SK-N-MC (cell line): ENCODE data around the gene KCNMA1.

ENCODE experiments used
- DNase-seq: peaks from one replicate; pipeline ENCODE4 v3.0.0-alpha.2; 2011; ENCODE audit warnings: low read depth, low spot score
- H3K27ac ChIP-seq: fragments of 200-600 bp; sonication (generic); 2 replicates; pipeline ENCODE4 v1.5.1; 2016; ENCODE audit warnings: mixed run types
- H3K36me3 ChIP-seq: fragments of 200-600 bp; sonication (generic); 2 replicates; pipeline ENCODE4 v1.6.1; 2017; ENCODE audit warnings: antibody characterized with exemption, low read length, mixed read lengths; ENCODE audit not compliant: insufficient read depth
- H3K4me3 ChIP-seq: fragments of 200-600 bp; sonication (generic); 2 replicates; pipeline ENCODE4 v1.5.1; 2016
- H3K9ac ChIP-seq: fragments of 200-600 bp; sonication (generic); 2 replicates; pipeline ENCODE4 v1.8.0; 2017; ENCODE audit warnings: mixed run types, mixed read lengths; ENCODE audit not compliant: insufficient read length
- H3K9me3 ChIP-seq: fragments of 200-600 bp; sonication (generic); 2 replicates; pipeline ENCODE4 v1.6.1; 2017; ENCODE audit warnings: low read depth, mild to moderate bottlenecking, antibody characterized with exemption, low read length, moderate library complexity, mixed read lengths
- EZH2 ChIP-seq: fragments of 200-600 bp; sonication (generic); IDR thresholded peaks from one replicate; pipeline ENCODE4 v1.6.1; 2017; ENCODE audit warnings: antibody characterized with exemption
- FOXP2 ChIP-seq: optimal IDR thresholded peaks from 2 replicates; pipeline ENCODE3; 2011; ENCODE audit warnings: mild to moderate bottlenecking, moderate library complexity; ENCODE audit not compliant: insufficient read depth; ENCODE audit errors: extremely low read length, control extremely low read depth
- POLR2AphosphoS5 ChIP-seq: IDR thresholded peaks from 2 replicates; pipeline ENCODE4 v1.6.1; 2012; ENCODE audit warnings: mild to moderate bottlenecking, low read depth, low read length, borderline replicate concordance

KCNMA1 gene

DNA sequence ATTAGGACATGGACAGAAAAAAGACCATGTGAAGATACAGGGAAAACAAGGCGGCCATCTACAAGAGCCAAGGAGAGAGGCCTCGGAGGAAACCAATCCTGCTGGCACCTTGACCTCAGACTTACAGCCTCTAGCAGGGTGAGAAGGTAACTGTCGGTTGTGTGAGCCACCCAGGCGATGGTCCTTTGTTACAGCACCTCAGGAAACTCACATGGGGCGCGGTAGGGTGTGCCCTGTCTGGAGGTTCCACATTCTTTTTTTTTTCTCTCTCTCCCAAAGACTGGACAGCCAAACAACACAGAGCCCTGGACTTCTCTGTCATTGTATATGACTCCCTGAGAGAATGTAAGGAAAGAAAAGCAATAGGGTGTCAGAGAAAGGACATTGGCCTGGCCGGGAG, 163.2 kb downstream of the KCNMA1 start:
- no peak overlapping the region for H3K9ac ChIP-seq
- H3K9me3 ChIP-seq = no peaks in the 10 kb centered on the region
- H3K4me3 ChIP-seq = no peak overlapping the region
- H3K36me3 ChIP-seq = no peaks in the 10 kb centered on the region
- no peak overlapping the region for H3K27ac ChIP-seq
- TF ChIP-seq EZH2 = no peak
- no peak for TF ChIP-seq POLR2AphosphoS5
- TF ChIP-seq FOXP2 = no peak
- DNase-seq = no peak

DNA sequence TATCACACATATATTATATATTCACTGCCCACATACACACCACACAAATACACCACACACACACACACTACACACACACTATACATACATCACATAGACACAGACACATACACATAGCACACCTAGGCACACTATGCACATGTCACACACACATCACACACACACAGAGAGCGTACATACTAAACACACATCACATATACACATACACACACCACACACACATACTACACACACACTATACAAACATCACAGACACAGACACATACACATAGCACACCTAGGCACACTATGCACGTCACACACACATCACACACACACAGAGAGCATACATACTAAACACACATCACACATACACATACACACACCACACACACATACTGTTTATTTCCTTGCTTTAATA, 165.5 kb downstream of the KCNMA1 start:
- Histone ChIP-seq H3K36me3 (no peaks in the 10 kb centered on the region), H3K27ac (no peak overlapping the region), H3K9ac (no peak overlapping the region), H3K4me3 (no peak overlapping the region), H3K9me3 (no peaks in the 10 kb centered on the region)
- no peak for TF ChIP-seq EZH2
- TF ChIP-seq FOXP2 = no peak
- no peak for TF ChIP-seq POLR2AphosphoS5
- DNase-seq = no peak

DNA sequence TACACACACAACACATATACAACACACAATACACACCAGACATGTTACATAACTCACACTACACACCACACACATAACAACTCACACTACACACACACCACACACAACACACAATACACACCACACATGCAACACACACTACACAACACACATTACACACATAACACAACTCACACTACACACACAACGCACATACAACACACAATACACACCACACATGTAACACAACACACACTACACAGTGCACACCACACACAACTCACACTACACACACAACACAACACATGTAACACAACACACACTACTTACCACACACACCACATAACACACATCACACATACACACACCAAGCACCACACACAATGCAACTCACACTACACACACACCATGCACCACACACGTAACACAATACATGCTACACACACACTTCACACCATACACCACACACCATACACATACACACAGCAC, 166.5 kb downstream of the KCNMA1 start:
- Histone ChIP-seq H3K36me3 (no peaks in the 10 kb centered on the region), H3K9ac (no peak overlapping the region), H3K4me3 (no peak overlapping the region), H3K27ac (no peak overlapping the region), H3K9me3 (no peaks in the 10 kb centered on the region)
- no peak for DNase-seq
- TF ChIP-seq FOXP2 (no peak), POLR2AphosphoS5 (no peak), EZH2 (no peak)

DNA sequence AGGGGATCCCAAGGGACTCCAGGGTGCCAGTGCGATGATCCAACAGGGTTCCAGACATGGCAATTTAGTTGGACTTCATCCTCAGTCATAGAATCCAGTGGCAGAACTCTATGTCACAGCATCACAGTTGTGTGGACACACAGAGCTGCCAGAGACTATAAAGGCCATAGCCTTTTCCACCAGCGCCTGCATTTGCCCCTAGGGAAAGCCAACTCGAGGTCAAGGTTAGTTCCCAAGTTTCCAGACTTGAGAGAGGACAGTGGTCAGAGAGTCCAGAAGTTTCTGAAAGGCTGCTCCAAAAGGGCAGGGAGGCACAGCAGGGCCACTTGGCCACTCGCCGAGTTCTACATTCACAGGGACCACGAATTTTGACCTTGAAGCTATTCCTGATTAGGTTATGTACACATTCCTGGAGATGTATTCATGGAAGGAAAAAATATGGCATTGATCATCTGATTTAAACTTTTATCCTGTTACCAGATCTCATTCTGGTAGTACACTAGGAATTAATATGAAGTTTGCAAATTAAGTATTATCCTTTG, 170.1 kb downstream of the KCNMA1 start:
- H3K9me3 ChIP-seq = no peaks in the 10 kb centered on the region
- no peak overlapping the region for H3K4me3 ChIP-seq
- H3K27ac ChIP-seq = no peak overlapping the region
- no peak for DNase-seq
- TF ChIP-seq EZH2 (no peak), POLR2AphosphoS5 (no peak)
- no peak overlapping the region for H3K9ac ChIP-seq
- H3K36me3 ChIP-seq = no peaks in the 10 kb centered on the region

DNA sequence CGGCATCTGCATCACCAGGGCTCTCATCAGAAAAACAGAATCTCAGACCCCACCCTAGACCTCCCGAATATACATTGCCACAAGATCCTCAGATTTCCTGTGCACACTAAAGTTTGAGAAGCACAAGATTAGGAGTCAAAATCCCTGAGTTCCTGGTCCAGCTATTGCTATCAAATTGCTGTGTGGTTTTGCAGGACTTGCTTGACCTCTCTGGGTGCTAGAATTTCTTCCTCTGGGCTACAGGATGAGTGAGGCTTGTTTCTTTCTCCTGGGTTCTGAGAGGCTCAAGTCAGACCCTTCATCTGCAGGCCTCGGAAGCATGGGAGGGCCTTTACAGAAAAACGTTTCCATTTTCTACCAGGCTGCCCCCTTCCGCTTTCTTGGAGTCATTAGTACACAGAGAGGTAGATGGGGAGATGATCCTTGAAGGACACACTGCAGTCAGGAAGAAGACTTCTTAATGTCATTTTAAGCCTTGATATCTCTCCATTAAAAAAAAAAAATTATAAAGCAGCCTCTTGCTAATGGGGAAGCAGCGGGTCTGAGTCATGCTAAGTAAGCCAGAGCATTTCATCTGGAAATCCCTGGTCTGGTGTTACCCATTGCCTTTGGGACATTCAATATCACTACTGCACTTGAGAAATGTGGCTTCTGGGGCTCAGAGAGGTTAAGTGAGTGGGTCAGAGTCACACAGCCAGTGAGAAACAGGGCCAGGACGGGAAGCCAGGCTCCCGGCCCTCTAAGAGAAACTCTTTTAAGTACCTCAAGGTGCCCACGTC, 173.5 kb downstream of the KCNMA1 start:
- no peak overlapping the region for H3K27ac ChIP-seq
- H3K9ac ChIP-seq = no peak overlapping the region
- H3K9me3 ChIP-seq = no peaks in the 10 kb centered on the region
- TF ChIP-seq FOXP2 (no peak), POLR2AphosphoS5 (no peak), EZH2 (no peak)
- H3K36me3 ChIP-seq = no peaks in the 10 kb centered on the region
- DNase-seq = no peak
- H3K4me3 ChIP-seq = no peak overlapping the region

DNA sequence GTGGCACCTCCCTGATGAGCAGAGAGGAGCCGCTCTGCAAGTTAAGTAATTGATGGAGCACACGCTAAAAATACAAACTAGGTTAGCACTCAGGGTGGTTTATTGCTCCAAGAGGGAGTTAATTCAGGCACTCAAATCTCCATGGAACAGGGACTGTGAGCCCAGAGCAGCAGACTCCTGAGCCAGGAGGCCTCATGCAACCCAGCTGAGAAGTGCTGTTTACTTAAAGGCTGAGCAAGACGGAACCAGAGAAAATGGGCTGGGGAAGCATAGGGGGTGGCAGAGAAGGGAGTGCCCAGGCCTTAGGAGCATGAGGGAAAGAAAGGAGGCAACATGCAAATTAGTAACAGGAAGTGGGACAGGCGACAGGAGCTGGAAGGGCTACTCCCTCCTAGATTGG, 174.1 kb downstream of the KCNMA1 start:
- DNase-seq = no peak
- TF ChIP-seq EZH2 (no peak), FOXP2 (no peak), POLR2AphosphoS5 (no peak)
- Histone ChIP-seq H3K36me3 (no peaks in the 10 kb centered on the region), H3K9ac (no peak overlapping the region), H3K27ac (no peak overlapping the region), H3K9me3 (no peaks in the 10 kb centered on the region), H3K4me3 (no peak overlapping the region)

DNA sequence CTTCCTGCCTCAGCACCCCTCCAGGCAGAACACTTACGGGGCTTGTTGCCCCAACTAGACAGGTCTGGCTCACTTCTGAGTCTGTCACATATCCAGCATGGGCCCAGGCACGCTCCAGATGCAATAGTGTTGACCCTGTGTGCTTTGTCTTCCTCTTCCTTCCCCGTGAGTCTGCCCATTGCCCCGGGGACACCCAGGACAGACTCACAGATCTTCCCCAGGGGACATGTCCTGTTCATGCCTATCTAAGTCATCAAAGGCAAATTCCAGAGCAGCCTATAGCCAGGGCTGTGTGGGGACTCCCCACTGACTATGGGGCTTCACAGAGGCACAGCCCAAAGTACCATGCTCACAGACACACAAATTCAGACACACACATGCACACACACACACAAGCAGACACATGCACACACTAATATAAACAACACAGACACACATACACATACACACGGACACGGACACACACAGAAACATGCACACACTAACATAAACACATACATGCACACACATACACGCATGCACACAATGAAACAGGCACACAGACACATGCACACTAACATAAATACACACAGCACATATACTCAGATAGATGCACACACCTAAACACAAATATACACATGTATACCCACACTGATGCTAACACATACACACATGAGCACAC, 175.8 kb downstream of the KCNMA1 start:
- no peak for TF ChIP-seq POLR2AphosphoS5
- no peak overlapping the region for H3K4me3 ChIP-seq
- H3K36me3 ChIP-seq = no peaks in the 10 kb centered on the region
- H3K27ac ChIP-seq = no peak overlapping the region
- no peaks in the 10 kb centered on the region for H3K9me3 ChIP-seq
- H3K9ac ChIP-seq = no peak overlapping the region
- DNase-seq = no peak

DNA sequence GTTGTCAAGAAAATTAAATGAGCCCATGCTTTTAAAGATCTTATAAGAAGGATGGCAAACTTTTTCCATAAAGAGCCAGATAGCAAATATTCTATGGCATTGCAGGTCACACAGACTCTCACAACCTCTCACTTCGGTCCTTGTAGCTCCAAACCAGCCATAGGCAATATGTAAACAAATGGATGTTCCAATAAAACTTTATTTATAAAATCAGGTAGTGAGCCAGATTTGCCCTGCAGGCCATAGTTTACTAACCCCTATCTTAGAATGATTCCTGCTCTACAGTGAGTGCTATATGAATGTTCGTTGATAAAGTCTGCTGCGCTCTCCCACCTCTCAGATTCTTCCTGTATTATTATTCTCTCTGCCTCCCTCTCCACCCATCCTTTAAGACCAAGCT, 177.7 kb downstream of the KCNMA1 start:
- Histone ChIP-seq H3K9ac (no peak overlapping the region), H3K27ac (no peak overlapping the region), H3K4me3 (no peak overlapping the region), H3K9me3 (no peaks in the 10 kb centered on the region), H3K36me3 (no peaks in the 10 kb centered on the region)
- no peak for DNase-seq
- no peak for TF ChIP-seq POLR2AphosphoS5
- TF ChIP-seq FOXP2 = no peak
- no peak for TF ChIP-seq EZH2
